ENCODE data around the gene SLC26A11.
A peak's percentile ranks its signal among the peaks of the same experiment; 100 is the strongest.

SLC26A11 gene

DNA sequence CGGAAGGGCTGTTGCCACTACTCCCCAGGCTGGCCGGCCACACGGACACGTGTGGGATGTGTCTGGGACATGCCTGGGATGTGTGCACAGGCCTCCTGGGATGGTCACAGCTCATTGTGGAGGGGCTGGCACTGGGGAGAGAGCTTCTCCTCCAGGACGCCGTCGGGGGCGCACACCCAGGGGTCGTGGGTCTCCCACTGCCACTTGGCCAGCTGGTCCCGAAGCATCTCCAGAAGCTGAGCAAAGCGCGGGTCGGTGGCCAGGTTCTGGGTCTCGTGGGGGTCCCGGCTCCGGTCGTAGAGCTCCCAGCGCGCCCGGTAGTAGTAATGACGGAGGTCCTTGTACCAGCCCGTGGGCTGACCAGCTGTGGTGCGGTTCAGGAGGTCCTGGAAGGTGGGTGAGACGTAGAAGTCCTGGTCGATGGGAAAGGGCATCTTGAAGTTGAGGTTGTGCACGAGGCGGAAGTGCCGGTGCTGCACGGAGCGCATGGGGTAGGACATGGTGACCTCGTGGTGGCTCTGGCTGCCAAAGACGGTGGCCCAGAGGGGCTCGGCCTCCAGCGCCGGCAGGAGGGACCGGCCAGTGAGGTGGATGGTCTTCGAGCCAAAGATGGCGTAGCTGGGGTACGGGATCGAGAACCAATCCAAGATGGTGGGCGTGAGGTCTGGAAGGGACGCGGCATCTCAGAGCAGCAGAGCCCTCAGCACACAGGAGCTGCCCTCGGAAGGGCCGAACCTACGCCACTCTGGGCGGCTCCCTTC is 9.7 kb upstream of the SLC26A11 start:
- H3K27me3 ChIP-seq, result no peaks in the 10 kb centered on the region
- DNase-seq, result no peak
- no peaks in the 10 kb centered on the region for H3K4me1 ChIP-seq
- H3K36me3 ChIP-seq, result peaks cover 8 to 92% (median 52%) of the 10 kb centered on the region in 3 donors
- no peaks in the 10 kb centered on the region for H3K9me3 ChIP-seq
- H3K4me3 ChIP-seq, result no peak overlapping the region
- intact Hi-C loops (cut with DNase I; ENCODE audit: low total_unique reads), result no loop called here
- TF ChIP-seq, protein P1, sequence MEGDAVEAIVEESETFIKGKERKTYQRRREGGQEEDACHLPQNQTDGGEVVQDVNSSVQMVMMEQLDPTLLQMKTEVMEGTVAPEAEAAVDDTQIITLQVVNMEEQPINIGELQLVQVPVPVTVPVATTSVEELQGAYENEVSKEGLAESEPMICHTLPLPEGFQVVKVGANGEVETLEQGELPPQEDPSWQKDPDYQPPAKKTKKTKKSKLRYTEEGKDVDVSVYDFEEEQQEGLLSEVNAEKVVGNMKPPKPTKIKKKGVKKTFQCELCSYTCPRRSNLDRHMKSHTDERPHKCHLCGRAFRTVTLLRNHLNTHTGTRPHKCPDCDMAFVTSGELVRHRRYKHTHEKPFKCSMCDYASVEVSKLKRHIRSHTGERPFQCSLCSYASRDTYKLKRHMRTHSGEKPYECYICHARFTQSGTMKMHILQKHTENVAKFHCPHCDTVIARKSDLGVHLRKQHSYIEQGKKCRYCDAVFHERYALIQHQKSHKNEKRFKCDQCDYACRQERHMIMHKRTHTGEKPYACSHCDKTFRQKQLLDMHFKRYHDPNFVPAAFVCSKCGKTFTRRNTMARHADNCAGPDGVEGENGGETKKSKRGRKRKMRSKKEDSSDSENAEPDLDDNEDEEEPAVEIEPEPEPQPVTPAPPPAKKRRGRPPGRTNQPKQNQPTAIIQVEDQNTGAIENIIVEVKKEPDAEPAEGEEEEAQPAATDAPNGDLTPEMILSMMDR (IDR thresholded peaks at IDR 0.05), result no peak
- no peak overlapping the region for H3K27ac ChIP-seq

- no peak overlapping the region for H3K4me3 ChIP-seq
- H3K4me1 ChIP-seq, result no peaks in the 10 kb centered on the region
- no peak for DNase-seq
- H3K36me3 ChIP-seq, result peaks cover 8 to 100% (median 65%) of the 10 kb centered on the region in 3 donors
- TF ChIP-seq, protein P1 (IDR thresholded peaks at IDR 0.05), result no peak
- no peaks in the 10 kb centered on the region for H3K9me3 ChIP-seq
- H3K27ac ChIP-seq, result no peak overlapping the region
- intact Hi-C loops (cut with DNase I; ENCODE audit: low total_unique reads), result no loop called here
- H3K27me3 ChIP-seq, result no peaks in the 10 kb centered on the region
These were observed 8.1 kb upstream of the SLC26A11 start for GRCh38 chr17:80212109-80212508.

GRCh38 chr17:80212511-80212910 is 7.7 kb upstream of the SLC26A11 start:
- H3K27ac ChIP-seq, result no peak overlapping the region
- peaks cover 8 to 100% (median 67%) of the 10 kb centered on the region in 3 donors for H3K36me3 ChIP-seq
- no peaks in the 10 kb centered on the region for H3K9me3 ChIP-seq
- H3K4me3 ChIP-seq, result no peak overlapping the region
- intact Hi-C loops (cut with DNase I; ENCODE audit: low total_unique reads), result no loop called here
- TF ChIP-seq, protein P1 (IDR thresholded peaks at IDR 0.05), result no peak
- no peaks in the 10 kb centered on the region for H3K4me1 ChIP-seq
- DNase-seq, result no peak
- H3K27me3 ChIP-seq, result no peaks in the 10 kb centered on the region

DNA sequence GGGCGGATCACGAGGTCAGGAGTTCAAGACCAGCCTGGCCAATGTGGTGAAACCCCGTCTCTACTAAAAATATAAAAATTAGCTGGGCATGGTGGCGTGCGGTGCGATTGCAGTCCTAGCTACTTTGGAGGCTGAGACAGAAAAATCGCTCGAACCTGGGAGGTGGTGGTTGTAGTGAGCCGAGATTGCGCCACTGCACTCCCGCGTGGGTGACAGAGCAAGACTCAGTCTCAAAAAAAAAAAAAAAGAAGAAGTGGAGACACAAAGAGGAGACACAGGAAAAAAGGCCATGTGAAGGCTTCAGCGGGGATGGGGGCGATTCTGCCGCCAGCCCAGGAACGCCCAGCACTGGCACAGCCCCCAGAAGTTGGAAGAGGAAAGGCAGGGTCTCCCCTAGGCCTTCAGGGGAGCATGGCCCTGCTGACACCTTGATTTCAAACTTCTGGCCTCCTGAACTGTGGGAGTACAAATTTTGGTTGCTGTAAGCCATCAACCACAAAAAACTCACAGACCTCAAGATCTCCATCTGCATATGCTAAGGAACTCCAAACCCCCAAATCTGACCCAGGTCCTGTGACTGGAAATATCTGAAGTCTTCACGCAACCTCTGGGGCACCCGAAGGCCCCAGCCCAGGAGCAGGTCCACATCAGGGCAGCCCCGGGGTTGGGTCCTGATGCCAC is 7.1 kb upstream of the SLC26A11 start:
- Histone ChIP-seq H3K36me3 (peaks cover 8 to 100% (median 70%) of the 10 kb centered on the region in 3 donors), H3K4me1 (no peaks in the 10 kb centered on the region), H3K27me3 (no peaks in the 10 kb centered on the region), H3K27ac (no peak overlapping the region), H3K9me3 (no peaks in the 10 kb centered on the region), H3K4me3 (no peak overlapping the region)
- TF ChIP-seq, protein P1 (IDR thresholded peaks at IDR 0.05), result no peak
- intact Hi-C loops (cut with DNase I; ENCODE audit: low total_unique reads), result no loop called here
- peak in 1 of 2 donors; percentile 44 for DNase-seq

- no peak overlapping the region for H3K4me3 ChIP-seq
- H3K36me3 ChIP-seq, result peaks cover 8 to 95% (median 70%) of the 10 kb centered on the region in 3 donors
- H3K9me3 ChIP-seq, result no peaks in the 10 kb centered on the region
- no peaks in the 10 kb centered on the region for H3K27me3 ChIP-seq
- H3K4me1 ChIP-seq, result no peaks in the 10 kb centered on the region
- no peak overlapping the region for H3K27ac ChIP-seq
- DNase-seq, result no peak
- TF ChIP-seq, protein P1 (IDR thresholded peaks at IDR 0.05), result no peak
- intact Hi-C loops (cut with DNase I; ENCODE audit: low total_unique reads), result no loop called here
These were observed 6.6 kb upstream of the SLC26A11 start for GRCh38 chr17:80213643-80213975.
